ENCODE results near the gene CACNG7.

CACNG7 gene

DNA sequence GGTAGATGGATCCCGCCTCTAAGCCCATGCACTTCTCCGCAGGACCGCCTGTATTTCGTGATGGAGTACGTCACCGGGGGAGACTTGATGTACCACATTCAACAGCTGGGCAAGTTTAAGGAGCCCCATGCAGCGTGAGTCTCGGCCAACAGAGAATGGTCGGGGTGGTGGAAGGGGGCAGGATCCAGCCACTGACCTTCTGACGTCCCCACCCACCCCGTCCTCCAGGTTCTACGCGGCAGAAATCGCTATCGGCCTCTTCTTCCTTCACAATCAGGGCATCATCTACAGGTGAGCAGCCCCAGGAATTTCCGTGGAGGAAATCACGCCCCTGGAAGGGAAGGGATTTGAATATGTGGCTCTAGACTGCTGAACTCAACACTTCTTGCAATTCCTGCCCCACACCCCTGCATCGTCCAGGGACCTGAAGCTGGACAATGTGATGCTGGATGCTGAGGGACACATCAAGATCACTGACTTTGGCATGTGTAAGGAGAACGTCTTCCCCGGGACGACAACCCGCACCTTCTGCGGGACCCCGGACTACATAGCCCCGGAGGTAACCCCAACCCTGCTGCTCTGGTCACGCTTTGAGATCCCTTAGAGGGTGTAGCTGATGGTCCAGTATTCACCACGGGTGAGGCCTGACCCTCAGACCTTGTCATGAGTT, 8.8 kb upstream of the CACNG7 start:
- Histone ChIP-seq H3K27ac (no peak overlapping the region), H3K4me3 (no peak overlapping the region), H4K20me1 (peaks cover 31% of the 10 kb centered on the region), H3K27me3 (peaks cover 30% of the 10 kb centered on the region), H3K4me2 (no peak overlapping the region), H3K4me1 (peaks cover 11% of the 10 kb centered on the region), H3K9ac (no peak overlapping the region), H3K36me3 (no peaks in the 10 kb centered on the region), H3K9me3 (no peaks in the 10 kb centered on the region)
- TF ChIP-seq Cebpa-rat (IDR thresholded peaks at IDR 0.05), result no peak

GRCh38 chr19:53903055-53903680, 5.9 kb upstream of the CACNG7 start:
- peaks cover 45% of the 10 kb centered on the region for H4K20me1 ChIP-seq
- H3K4me3 ChIP-seq, result no peak overlapping the region
- no peak overlapping the region for H3K9ac ChIP-seq
- H3K4me1 ChIP-seq, result peaks cover 4% of the 10 kb centered on the region; the same call in 1 of the 2 replicates
- H3K36me3 ChIP-seq, result no peaks in the 10 kb centered on the region
- no peaks in the 10 kb centered on the region for H3K9me3 ChIP-seq
- no peak for TF ChIP-seq Cebpa-rat (IDR thresholded peaks at IDR 0.05)
- no peak overlapping the region for H3K4me2 ChIP-seq
- no peak overlapping the region for H3K27ac ChIP-seq
- peaks cover 51% of the 10 kb centered on the region for H3K27me3 ChIP-seq

DNA sequence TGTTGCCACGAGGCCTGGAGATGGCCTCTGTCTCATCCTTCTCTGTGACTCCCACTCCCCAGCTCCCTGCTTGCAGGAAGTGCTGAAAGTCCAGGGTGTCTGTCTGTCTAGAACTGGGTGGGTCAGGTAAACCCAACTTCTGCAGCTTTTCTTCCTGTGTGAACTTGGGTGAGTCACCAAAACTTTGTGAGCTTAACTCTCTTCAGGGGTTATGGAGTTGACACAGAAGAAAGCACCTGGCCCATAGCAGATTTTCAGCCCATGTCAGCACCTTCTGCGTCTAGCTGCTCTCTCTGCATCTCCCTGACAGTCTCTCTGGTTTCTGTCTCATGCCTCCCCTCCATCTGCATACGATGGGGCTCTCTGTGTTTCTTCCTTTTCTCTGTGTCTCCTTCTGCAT, 4.2 kb upstream of the CACNG7 start:
- peaks cover 51% of the 10 kb centered on the region for H4K20me1 ChIP-seq
- no peak for TF ChIP-seq Cebpa-rat (IDR thresholded peaks at IDR 0.05)
- no peak overlapping the region for H3K4me3 ChIP-seq
- no peaks in the 10 kb centered on the region for H3K36me3 ChIP-seq
- peaks cover 64% of the 10 kb centered on the region for H3K27me3 ChIP-seq
- H3K9ac ChIP-seq, result no peak overlapping the region
- no peak overlapping the region for H3K27ac ChIP-seq
- peaks cover 10% of the 10 kb centered on the region; the same call in 1 of the 2 replicates for H3K4me1 ChIP-seq
- H3K9me3 ChIP-seq, result no peaks in the 10 kb centered on the region
- H3K4me2 ChIP-seq, result no peak overlapping the region

GRCh38 chr19:53905787-53906186, 3.3 kb upstream of the CACNG7 start:
- H3K4me3 ChIP-seq, result no peak overlapping the region
- TF ChIP-seq Cebpa-rat (IDR thresholded peaks at IDR 0.05), result no peak
- no peak overlapping the region for H3K4me2 ChIP-seq
- H4K20me1 ChIP-seq, result peaks cover 51% of the 10 kb centered on the region
- no peak overlapping the region for H3K9ac ChIP-seq
- no peak overlapping the region for H3K27ac ChIP-seq
- H3K4me1 ChIP-seq, result peaks cover 10% of the 10 kb centered on the region; the same call in 1 of the 2 replicates
- no peaks in the 10 kb centered on the region for H3K36me3 ChIP-seq
- peaks cover 73% of the 10 kb centered on the region for H3K27me3 ChIP-seq
- no peaks in the 10 kb centered on the region for H3K9me3 ChIP-seq

GRCh38 chr19:53906211-53907192, 2.6 kb upstream of the CACNG7 start:
- H3K9ac ChIP-seq, result no peak overlapping the region
- H3K4me3 ChIP-seq, result no peak overlapping the region
- peaks cover 10% of the 10 kb centered on the region; the same call in 1 of the 2 replicates for H3K4me1 ChIP-seq
- peaks cover 80% of the 10 kb centered on the region for H3K27me3 ChIP-seq
- H3K27ac ChIP-seq, result no peak overlapping the region
- H4K20me1 ChIP-seq, result peaks cover 51% of the 10 kb centered on the region
- H3K9me3 ChIP-seq, result no peaks in the 10 kb centered on the region
- peak overlapping the region; percentile 9; the same call in 1 of the 2 replicates for H3K4me2 ChIP-seq
- no peak for TF ChIP-seq Cebpa-rat (IDR thresholded peaks at IDR 0.05)
- H3K36me3 ChIP-seq, result no peaks in the 10 kb centered on the region

GRCh38 chr19:53907193-53907581, 1.9 kb upstream of the CACNG7 start:
- no peak for TF ChIP-seq Cebpa-rat (IDR thresholded peaks at IDR 0.05)
- Histone ChIP-seq H3K27ac (no peak overlapping the region), H3K9me3 (no peaks in the 10 kb centered on the region), H3K4me3 (no peak overlapping the region), H3K27me3 (peaks cover 87% of the 10 kb centered on the region), H3K4me1 (peaks cover 10% of the 10 kb centered on the region; the same call in 1 of the 2 replicates), H4K20me1 (peaks cover 50% of the 10 kb centered on the region), H3K9ac (no peak overlapping the region), H3K4me2 (no peak overlapping the region; the same call in 1 of the 2 replicates), H3K36me3 (no peaks in the 10 kb centered on the region)

DNA sequence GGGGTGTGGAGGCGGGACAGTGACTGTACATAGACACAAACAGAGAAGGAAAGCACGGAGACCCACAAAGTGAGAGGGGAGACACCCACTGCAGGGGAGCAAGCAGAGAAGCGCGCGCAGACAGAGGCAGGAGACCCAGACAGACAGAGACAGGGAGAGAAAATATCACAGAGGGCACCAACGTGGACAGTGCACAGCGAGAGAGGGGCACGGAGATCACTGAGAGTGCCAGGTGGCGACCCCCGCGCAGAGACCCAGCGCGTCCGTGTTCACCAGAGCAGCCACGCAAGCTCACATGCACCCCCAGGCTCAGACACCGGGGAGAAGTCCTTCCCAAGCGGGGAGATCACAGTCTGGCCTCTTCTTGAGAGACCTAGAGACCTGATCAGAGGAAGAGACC, 1.4 kb upstream of the CACNG7 start:
- Histone ChIP-seq H3K4me1 (peaks cover 10% of the 10 kb centered on the region; the same call in 1 of the 2 replicates), H3K9me3 (no peaks in the 10 kb centered on the region), H3K4me3 (no peak overlapping the region), H3K4me2 (0 out of 2 replicates have a peak overlapping the region, but pooled peaks have one; percentile 12), H3K27ac (no peak overlapping the region), H3K27me3 (peaks cover 92% of the 10 kb centered on the region), H4K20me1 (peaks cover 45% of the 10 kb centered on the region), H3K36me3 (no peaks in the 10 kb centered on the region), H3K9ac (no peak overlapping the region)
- no peak for TF ChIP-seq Cebpa-rat (IDR thresholded peaks at IDR 0.05)

DNA sequence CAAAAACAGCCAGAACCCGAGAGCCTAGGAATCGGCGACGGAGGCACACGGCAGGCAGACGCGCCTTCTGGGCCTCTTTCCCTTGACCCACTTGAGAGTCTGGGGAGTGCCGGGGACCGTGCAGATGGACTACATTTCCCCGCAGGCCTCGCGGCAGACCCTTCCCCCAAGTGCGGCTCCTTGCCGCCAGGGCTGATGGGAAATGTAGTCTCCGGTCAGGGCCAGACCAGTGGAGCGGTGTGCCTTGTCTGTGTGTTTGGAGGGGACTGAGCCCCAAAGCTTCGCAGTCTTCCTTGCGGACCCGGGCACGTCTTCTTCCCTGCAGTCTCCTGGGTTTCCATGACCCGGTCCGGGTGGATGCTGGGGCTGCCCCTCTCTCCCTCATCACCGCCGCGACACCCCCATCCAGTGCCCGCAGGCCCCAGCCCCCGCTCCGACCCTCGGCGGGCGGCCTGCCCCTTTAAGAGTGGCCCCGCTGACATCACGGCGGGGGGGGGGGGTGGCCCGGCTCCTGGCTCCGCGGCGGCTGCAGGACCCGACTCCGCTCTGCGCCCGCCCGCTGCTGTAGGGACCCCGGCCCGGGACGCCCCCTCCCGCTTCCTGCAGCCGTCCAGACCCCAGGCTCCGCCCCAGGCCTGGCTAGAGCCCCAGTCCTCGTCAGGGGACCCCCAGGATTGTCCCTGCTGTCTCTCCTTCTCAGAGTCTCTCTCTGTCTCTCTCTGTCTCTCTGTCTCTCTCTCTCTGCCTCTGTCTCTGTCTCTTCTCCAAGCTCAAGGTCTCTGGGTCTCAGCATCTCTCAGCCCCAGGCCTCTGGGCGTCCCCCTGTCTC, 758 bp upstream of the CACNG7 start:
- H3K36me3 ChIP-seq, result no peaks in the 10 kb centered on the region
- no peak overlapping the region for H3K9ac ChIP-seq
- no peak overlapping the region for H3K4me3 ChIP-seq
- H3K27me3 ChIP-seq, result peaks cover 95% of the 10 kb centered on the region
- H3K9me3 ChIP-seq, result no peaks in the 10 kb centered on the region
- no peak for TF ChIP-seq Cebpa-rat (IDR thresholded peaks at IDR 0.05)
- H3K4me1 ChIP-seq, result peaks cover 10% of the 10 kb centered on the region; the same call in 1 of the 2 replicates
- peaks cover 38% of the 10 kb centered on the region for H4K20me1 ChIP-seq
- H3K27ac ChIP-seq, result no peak overlapping the region
- 0 out of 2 replicates have a peak overlapping the region, but pooled peaks have one; percentile 12 for H3K4me2 ChIP-seq
